Vagina (tissue), 2 donors: ENCODE data around the gene CD300LB.

ENCODE experiments used
- POLR2A ChIP-seq, 2 donors: fragments of 450-650 bp; IDR thresholded peaks; one replicate each; pipeline ENCODE4 v1.6.1; 2017; ENCODE audit warnings: antibody characterized with exemption in 2 of 2, mild to moderate bottlenecking in 2 of 2, moderate library complexity in 2 of 2
- POLR2AphosphoS5 ChIP-seq, 2 donors: sonication (generic); formaldehyde crosslinking; IDR thresholded peaks; one replicate each; pipeline ENCODE4 v1.9.0; 2017; ENCODE audit warnings: antibody characterized with exemption in 2 of 2, mild to moderate bottlenecking in 2 of 2, low read depth in 1 of 2; ENCODE audit not compliant: insufficient read depth in 1 of 2

GRCh38 chr17:74478420-74479100 lies 52.7 kb downstream of the CD300LB start:
- TF ChIP-seq POLR2A (IDR thresholded peaks at IDR 0.05) (no peak), POLR2AphosphoS5 (IDR thresholded peaks at IDR 0.05; ENCODE audit: insufficient read depth in 1 of 2, low read depth in 1 of 2) (no peak)
